Left lung (tissue), 10 donors: ENCODE data around the gene KCNC4. TPM values are rescaled to one million over a fixed set of nuclear protein-coding genes. Genes with fewer than 3 reads are reported as not detected.
A peak's percentile ranks its signal among the peaks of the same experiment; 100 is the strongest.

ENCODE experiments used
- ATAC-seq: fragments of 200-7000 bp; cut with Tn5 transposase; one replicate; pipeline ENCODE4 v1.9.1; 2020; ENCODE audit warnings: moderate library complexity
- DNase-seq, 4 donors: peaks; one replicate each; pipeline ENCODE4 v3.0.0-alpha.2; 2013 to 2020
- H3K27ac ChIP-seq, 2 donors: fragments of 200-600 bp; sonication (generic) in 1 of 2; one replicate each; pipeline versions ENCODE4 v1.5.0 to v1.8.0; 2020 to 2021
- H3K27me3 ChIP-seq, 2 donors: fragments of 200-600 bp; sonication (generic) in 1 of 2; one replicate each; pipeline versions ENCODE4 v1.5.0 to v1.8.0; 2020 to 2021
- H3K36me3 ChIP-seq, 2 donors: fragments of 200-600 bp; sonication (generic) in 1 of 2; one replicate each; pipeline versions ENCODE4 v1.5.0 to v1.8.0; 2020 to 2021
- H3K4me1 ChIP-seq, 2 donors: fragments of 200-600 bp; one replicate each; pipeline ENCODE4 v1.8.0; 2021
- H3K4me3 ChIP-seq, 2 donors: fragments of 200-600 bp; sonication (generic) in 1 of 2; one replicate each; pipeline versions ENCODE4 v1.5.0 to v1.8.0; 2020 to 2021; ENCODE audit warnings: mild to moderate bottlenecking in 1 of 2
- H3K9me3 ChIP-seq, 2 donors: fragments of 200-600 bp; sonication (generic) in 1 of 2; one replicate each; pipeline versions ENCODE4 v1.5.0 to v1.8.0; 2020 to 2021
- intact Hi-C, 2 donors: fragments of 100-400 bp; cut with DNase I; formaldehyde crosslinking; loops; one replicate each; pipeline versions ENCODE4 v1.11.2 to v1.14.2; 2022
- polyA plus RNA-seq, 6 donors: library from polyadenylated mRNA; unstranded; fragments of 120-200 nt; gene quantifications; one replicate each; pipeline ENCODE4 v1.2.1, GENCODE V29; 2013; ENCODE audit not compliant: insufficient read length in 6 of 6
- total RNA-seq, 2 donors: library from RNA; stranded (reverse); fragmentation: NEBNext Ultra II Directional; extraction: Animal tissue kit (Norgen Biotek cat#: 25700); gene quantifications; one replicate each; pipeline ENCODE4 v1.2.1, GENCODE V29; 2021
- TF ChIP-seq, protein P1 (sequence below), 2 donors: fragments of 200-600 bp; sonication (generic) in 1 of 2; IDR thresholded peaks; one replicate each; pipeline versions ENCODE4 v1.5.0 to v1.8.0; 2021; ENCODE audit warnings: antibody characterized with exemption in 2 of 2
- donor health status: DM: no; HTN: yes; CAD: no.
- donor health status: DM: no; HTN: no; CAD: no.

KCNC4 gene
- total and polyA plus RNA-seq, 8 donors: 7.7 to 16.3 (median 9.7) TPM

DNA sequence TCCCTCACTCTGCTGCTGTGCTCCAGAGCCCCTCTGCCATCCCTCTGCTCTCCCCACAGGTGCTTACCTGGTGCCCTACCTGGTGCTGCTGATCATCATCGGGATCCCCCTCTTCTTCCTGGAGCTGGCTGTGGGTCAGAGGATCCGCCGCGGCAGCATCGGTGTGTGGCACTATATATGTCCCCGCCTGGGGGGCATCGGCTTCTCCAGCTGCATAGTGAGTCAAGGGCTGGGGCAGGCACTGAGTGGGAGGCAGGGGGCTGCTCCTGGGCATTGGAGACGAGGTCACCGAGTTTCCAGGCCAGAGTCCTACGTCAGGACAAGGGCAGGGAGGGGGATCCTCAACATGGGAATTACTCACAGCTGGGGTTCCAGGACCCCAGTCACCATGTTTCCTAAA lies 38.1 kb upstream of the KCNC4 start:
- intact Hi-C loops: no loop called here
- no peak overlapping the region for H3K27ac ChIP-seq
- H3K36me3 ChIP-seq: no peaks in the 10 kb centered on the region
- DNase-seq: no peak
- no peak overlapping the region for H3K4me3 ChIP-seq
- no peak for ATAC-seq
- TF ChIP-seq, protein P1, sequence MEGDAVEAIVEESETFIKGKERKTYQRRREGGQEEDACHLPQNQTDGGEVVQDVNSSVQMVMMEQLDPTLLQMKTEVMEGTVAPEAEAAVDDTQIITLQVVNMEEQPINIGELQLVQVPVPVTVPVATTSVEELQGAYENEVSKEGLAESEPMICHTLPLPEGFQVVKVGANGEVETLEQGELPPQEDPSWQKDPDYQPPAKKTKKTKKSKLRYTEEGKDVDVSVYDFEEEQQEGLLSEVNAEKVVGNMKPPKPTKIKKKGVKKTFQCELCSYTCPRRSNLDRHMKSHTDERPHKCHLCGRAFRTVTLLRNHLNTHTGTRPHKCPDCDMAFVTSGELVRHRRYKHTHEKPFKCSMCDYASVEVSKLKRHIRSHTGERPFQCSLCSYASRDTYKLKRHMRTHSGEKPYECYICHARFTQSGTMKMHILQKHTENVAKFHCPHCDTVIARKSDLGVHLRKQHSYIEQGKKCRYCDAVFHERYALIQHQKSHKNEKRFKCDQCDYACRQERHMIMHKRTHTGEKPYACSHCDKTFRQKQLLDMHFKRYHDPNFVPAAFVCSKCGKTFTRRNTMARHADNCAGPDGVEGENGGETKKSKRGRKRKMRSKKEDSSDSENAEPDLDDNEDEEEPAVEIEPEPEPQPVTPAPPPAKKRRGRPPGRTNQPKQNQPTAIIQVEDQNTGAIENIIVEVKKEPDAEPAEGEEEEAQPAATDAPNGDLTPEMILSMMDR (IDR thresholded peaks at IDR 0.05): no peak
- no peaks in the 10 kb centered on the region for H3K4me1 ChIP-seq
- no peaks in the 10 kb centered on the region for H3K9me3 ChIP-seq
- H3K27me3 ChIP-seq: peaks cover 0 to 21% of the 10 kb centered on the region in 2 donors

DNA sequence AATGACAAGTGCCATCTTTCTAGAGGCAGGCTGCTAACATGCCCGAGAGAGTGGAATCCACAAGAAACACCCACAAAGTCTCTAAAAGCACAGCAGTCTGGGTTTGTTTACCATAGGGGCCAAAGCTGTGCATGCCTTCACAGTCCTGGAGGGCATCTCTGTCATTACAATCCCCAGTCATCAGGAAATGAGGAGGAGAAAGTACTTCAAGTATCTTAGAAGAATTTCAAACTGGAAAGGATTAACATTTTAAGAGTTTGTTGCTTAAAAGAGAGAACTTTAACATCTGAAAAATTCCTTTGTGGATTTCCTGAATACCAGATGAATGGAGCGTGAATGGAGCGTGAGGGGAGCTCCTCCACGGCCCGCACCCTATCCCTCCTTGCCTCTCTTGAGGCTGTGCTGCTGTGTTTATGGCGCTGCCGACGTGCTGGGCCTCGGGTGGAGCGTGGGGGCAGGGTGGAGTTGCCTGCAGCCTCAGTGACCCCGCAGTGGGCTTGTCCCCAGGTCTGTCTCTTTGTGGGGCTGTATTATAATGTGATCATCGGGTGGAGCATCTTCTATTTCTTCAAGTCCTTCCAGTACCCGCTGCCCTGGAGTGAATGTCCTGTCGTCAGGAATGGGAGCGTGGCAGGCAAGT lies 36.5 kb upstream of the KCNC4 start:
- no peak for ATAC-seq

DNA sequence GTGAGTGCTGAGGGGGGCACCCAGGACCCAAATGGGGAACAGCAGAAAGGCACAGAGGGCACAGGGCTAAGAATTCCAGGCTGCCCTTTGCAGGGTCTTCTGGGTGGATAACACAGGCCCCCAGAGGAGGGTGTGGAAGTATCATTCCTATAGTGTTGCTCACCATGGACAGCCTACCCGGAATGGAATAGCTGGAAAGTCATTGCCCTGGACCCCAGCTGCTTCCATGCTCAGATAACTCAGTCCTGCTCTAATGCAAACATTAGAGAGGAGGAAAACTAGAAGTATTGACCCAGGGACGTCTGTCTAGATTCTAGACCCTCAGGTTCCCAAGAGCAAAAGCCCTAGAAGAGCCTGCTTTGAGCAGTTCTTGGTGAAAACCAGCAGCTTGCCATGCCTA lies 35.2 kb upstream of the KCNC4 start:
- peaks cover 0 to 26% of the 10 kb centered on the region in 2 donors for H3K27me3 ChIP-seq
- no peak overlapping the region for H3K27ac ChIP-seq
- no peaks in the 10 kb centered on the region for H3K36me3 ChIP-seq
- H3K9me3 ChIP-seq: peaks cover 0 to 2% of the 10 kb centered on the region in 2 donors
- DNase-seq (no peak), ATAC-seq (no peak)
- intact Hi-C loops: no loop called here
- no peaks in the 10 kb centered on the region for H3K4me1 ChIP-seq
- no peak overlapping the region for H3K4me3 ChIP-seq
- TF ChIP-seq, protein P1 (IDR thresholded peaks at IDR 0.05): no peak

More for the DNA sequence above, 36.5 kb upstream of the KCNC4 start:
- H3K4me1 ChIP-seq: no peaks in the 10 kb centered on the region
- no peak for DNase-seq
- H3K27me3 ChIP-seq: peaks cover 0 to 21% of the 10 kb centered on the region in 2 donors
- H3K9me3 ChIP-seq: no peaks in the 10 kb centered on the region
- no peaks in the 10 kb centered on the region for H3K36me3 ChIP-seq
- no peak overlapping the region for H3K27ac ChIP-seq
- TF ChIP-seq, protein P1 (IDR thresholded peaks at IDR 0.05): no peak
- H3K4me3 ChIP-seq: no peak overlapping the region
- intact Hi-C loops: no loop called here

GRCh38 chr1:110176299-110176956 lies 33.7 kb upstream of the KCNC4 start:
- Histone ChIP-seq H3K36me3 (no peaks in the 10 kb centered on the region), H3K27ac (no peak overlapping the region), H3K4me3 (no peak overlapping the region), H3K4me1 (no peaks in the 10 kb centered on the region), H3K9me3 (peaks cover 0 to 2% of the 10 kb centered on the region in 2 donors), H3K27me3 (peaks cover 0 to 35% of the 10 kb centered on the region in 2 donors)
- TF ChIP-seq, protein P1 (IDR thresholded peaks at IDR 0.05): no peak
- intact Hi-C loops: no loop called here
- no peak for ATAC-seq
- peak in 2 of 4 donors; percentile 6 to 38 for DNase-seq

DNA sequence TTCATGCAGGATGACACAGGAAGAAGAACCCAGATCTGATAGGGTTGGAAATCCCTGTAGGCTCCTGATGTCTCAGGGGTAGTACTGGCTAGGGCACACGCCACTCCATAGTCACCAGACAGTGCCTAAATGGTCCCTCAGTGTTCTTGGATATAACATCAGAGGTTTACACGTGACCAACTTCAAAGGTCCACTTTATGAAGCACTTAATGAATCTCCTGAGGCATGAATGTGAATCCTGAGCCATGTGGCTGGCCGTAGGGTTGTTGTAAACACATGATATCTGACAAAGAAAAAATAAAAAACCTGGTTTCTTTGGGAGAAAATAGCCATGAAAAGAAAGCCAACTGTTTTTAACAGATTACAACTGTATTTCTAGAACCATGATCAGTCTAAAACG lies 32.3 kb upstream of the KCNC4 start:
- Histone ChIP-seq H3K27me3 (peaks cover 0 to 35% of the 10 kb centered on the region in 2 donors), H3K4me1 (no peaks in the 10 kb centered on the region), H3K9me3 (peaks cover 0 to 2% of the 10 kb centered on the region in 2 donors), H3K27ac (no peak overlapping the region), H3K36me3 (no peaks in the 10 kb centered on the region), H3K4me3 (no peak overlapping the region)
- intact Hi-C loops: no loop called here
- TF ChIP-seq, protein P1 (IDR thresholded peaks at IDR 0.05): no peak
- ATAC-seq (no peak), DNase-seq (no peak)
